T-helper 2 cell treated with Interferon-gamma antibody and Interleukin-4, amounts not matched to agents 5 μg/mL and 100 μg/mL, for 36 hours (primary cell): ENCODE results near the gene DEDD.

Source experiments
- DNase-seq: peaks from one replicate; pipeline ENCODE4 v3.0.0; 2021; ENCODE audit warnings: low spot score
- H3K27ac Mint-ChIP-seq: one replicate; pipeline ENCODE4 v1.8.0; 2021; ENCODE audit warnings: mild to moderate bottlenecking, mixed read lengths
- H3K27me3 Mint-ChIP-seq: one replicate; pipeline ENCODE4 v1.8.0; 2021; ENCODE audit warnings: low read depth, mixed read lengths
- H3K36me3 Mint-ChIP-seq: one replicate; pipeline ENCODE4 v1.8.0; 2021; ENCODE audit warnings: low read depth, mixed read lengths
- H3K4me1 Mint-ChIP-seq: one replicate; pipeline ENCODE4 v1.8.0; 2021; ENCODE audit warnings: low read depth, mixed read lengths
- H3K4me3 Mint-ChIP-seq: one replicate; pipeline ENCODE4 v1.8.0; 2022; ENCODE audit warnings: mild to moderate bottlenecking, moderate library complexity, mixed read lengths
- H3K9me3 Mint-ChIP-seq: one replicate; pipeline ENCODE4 v1.8.0; 2021; ENCODE audit warnings: mixed read lengths

Gene DEDD

GRCh38 chr1:161171191-161171590 is 38.7 kb upstream of the DEDD start:
- no peaks in the 10 kb centered on the region for H3K9me3 Mint-ChIP-seq
- peaks cover 57% of the 10 kb centered on the region for H3K36me3 Mint-ChIP-seq
- no peaks in the 10 kb centered on the region for H3K27me3 Mint-ChIP-seq
- no peak overlapping the region for H3K27ac Mint-ChIP-seq
- peaks cover 22% of the 10 kb centered on the region for H3K4me1 Mint-ChIP-seq
- H3K4me3 Mint-ChIP-seq = no peak overlapping the region
- no peak for DNase-seq

GRCh38 chr1:161168906-161169305 is 36.4 kb upstream of the DEDD start:
- peaks cover 48% of the 10 kb centered on the region for H3K36me3 Mint-ChIP-seq
- peaks cover 19% of the 10 kb centered on the region for H3K4me1 Mint-ChIP-seq
- no peak overlapping the region for H3K27ac Mint-ChIP-seq
- H3K9me3 Mint-ChIP-seq = no peaks in the 10 kb centered on the region
- no peaks in the 10 kb centered on the region for H3K27me3 Mint-ChIP-seq
- H3K4me3 Mint-ChIP-seq = no peak overlapping the region
- no peak for DNase-seq

GRCh38 chr1:161166669-161167548 is 34.4 kb upstream of the DEDD start:
- peaks cover 18% of the 10 kb centered on the region for H3K4me1 Mint-ChIP-seq
- peaks cover 44% of the 10 kb centered on the region for H3K36me3 Mint-ChIP-seq
- H3K9me3 Mint-ChIP-seq = no peaks in the 10 kb centered on the region
- H3K4me3 Mint-ChIP-seq = peak overlapping the region; percentile 93
- H3K27me3 Mint-ChIP-seq = no peaks in the 10 kb centered on the region
- no peak for DNase-seq
- H3K27ac Mint-ChIP-seq = peak overlapping the region; percentile 99

- DNase-seq = peak; percentile 96
- Mint-ChIP-seq H3K27me3 (no peaks in the 10 kb centered on the region), H3K36me3 (peaks cover 43% of the 10 kb centered on the region), H3K4me1 (peaks cover 25% of the 10 kb centered on the region), H3K4me3 (peak within 1 kb of the TSS; percentile 93), H3K27ac (peak within 1 kb of the TSS; percentile 99), H3K9me3 (no peaks in the 10 kb centered on the region)
Measured at GRCh38 chr1:161165742-161166668, 33.5 kb upstream of the DEDD start, which contains the start of gene PPOX. Gene PPOX, plus strand, starts transcription at chr1:161166426. Its CDS starts 422 bp downstream, at chr1:161166848.

- H3K4me1 Mint-ChIP-seq = peaks cover 27% of the 10 kb centered on the region
- peak overlapping the region; percentile 99 for H3K27ac Mint-ChIP-seq
- no peak for DNase-seq
- peaks cover 37% of the 10 kb centered on the region for H3K36me3 Mint-ChIP-seq
- H3K4me3 Mint-ChIP-seq = peak overlapping the region; percentile 93
- H3K27me3 Mint-ChIP-seq = no peaks in the 10 kb centered on the region
- H3K9me3 Mint-ChIP-seq = no peaks in the 10 kb centered on the region
Measured at GRCh38 chr1:161164901-161165610, 32.6 kb upstream of the DEDD start.

GRCh38 chr1:161163793-161164192 is 31.3 kb upstream of the DEDD start:
- Mint-ChIP-seq H3K9me3 (no peaks in the 10 kb centered on the region), H3K27me3 (no peaks in the 10 kb centered on the region), H3K4me1 (peaks cover 35% of the 10 kb centered on the region), H3K36me3 (peaks cover 40% of the 10 kb centered on the region), H3K27ac (peak overlapping the region; percentile 99), H3K4me3 (no peak overlapping the region)
- no peak for DNase-seq

GRCh38 chr1:161162806-161163205 is 30.3 kb upstream of the DEDD start:
- H3K4me3 Mint-ChIP-seq = no peak overlapping the region
- H3K36me3 Mint-ChIP-seq = peaks cover 44% of the 10 kb centered on the region
- H3K4me1 Mint-ChIP-seq = peaks cover 36% of the 10 kb centered on the region
- no peaks in the 10 kb centered on the region for H3K27me3 Mint-ChIP-seq
- peak overlapping the region; percentile 49 for H3K27ac Mint-ChIP-seq
- DNase-seq = no peak
- no peaks in the 10 kb centered on the region for H3K9me3 Mint-ChIP-seq

- Mint-ChIP-seq H3K4me3 (peak overlapping the region; percentile 22), H3K27ac (peak overlapping the region; percentile 37), H3K36me3 (peaks cover 50% of the 10 kb centered on the region), H3K27me3 (no peaks in the 10 kb centered on the region), H3K9me3 (no peaks in the 10 kb centered on the region), H3K4me1 (peaks cover 34% of the 10 kb centered on the region)
- DNase-seq = no peak
Measured at GRCh38 chr1:161162052-161162451, 29.6 kb upstream of the DEDD start.

GRCh38 chr1:161161652-161162051 is 29.2 kb upstream of the DEDD start:
- peaks cover 53% of the 10 kb centered on the region for H3K36me3 Mint-ChIP-seq
- H3K4me1 Mint-ChIP-seq = peaks cover 32% of the 10 kb centered on the region
- peak overlapping the region; percentile 39 for H3K27ac Mint-ChIP-seq
- DNase-seq = no peak
- peak overlapping the region; percentile 22 for H3K4me3 Mint-ChIP-seq
- H3K9me3 Mint-ChIP-seq = no peaks in the 10 kb centered on the region
- H3K27me3 Mint-ChIP-seq = no peaks in the 10 kb centered on the region

GRCh38 chr1:161160671-161161145 is 28.2 kb upstream of the DEDD start:
- H3K4me3 Mint-ChIP-seq = peak overlapping the region; percentile 88
- no peak for DNase-seq
- no peaks in the 10 kb centered on the region for H3K27me3 Mint-ChIP-seq
- peak overlapping the region; percentile 78 for H3K27ac Mint-ChIP-seq
- H3K36me3 Mint-ChIP-seq = peaks cover 53% of the 10 kb centered on the region
- H3K9me3 Mint-ChIP-seq = no peaks in the 10 kb centered on the region
- peaks cover 34% of the 10 kb centered on the region for H3K4me1 Mint-ChIP-seq

GRCh38 chr1:161159913-161160243 is 27.4 kb upstream of the DEDD start:
- H3K27ac Mint-ChIP-seq = peak overlapping the region; percentile 78
- H3K36me3 Mint-ChIP-seq = peaks cover 56% of the 10 kb centered on the region
- no peaks in the 10 kb centered on the region for H3K9me3 Mint-ChIP-seq
- H3K4me1 Mint-ChIP-seq = peaks cover 34% of the 10 kb centered on the region
- no peaks in the 10 kb centered on the region for H3K27me3 Mint-ChIP-seq
- H3K4me3 Mint-ChIP-seq = peak overlapping the region; percentile 88
- no peak for DNase-seq

GRCh38 chr1:161159087-161159912 is 26.8 kb upstream of the DEDD start, which contains the start of gene USP21:
Gene USP21, plus strand, starts transcription at chr1:161159500. Its CDS starts 1,141 bp downstream, at chr1:161160641.
- Mint-ChIP-seq H3K27me3 (no peaks in the 10 kb centered on the region), H3K27ac (peak within 1 kb of the TSS; percentile 91), H3K4me3 (peak within 1 kb of the TSS; percentile 88), H3K4me1 (peaks cover 36% of the 10 kb centered on the region), H3K36me3 (peaks cover 53% of the 10 kb centered on the region), H3K9me3 (no peaks in the 10 kb centered on the region)
- DNase-seq = peak; percentile 91
